HepG2 (cell line): Measurements from ENCODE around the gene AGT. TPM values are rescaled to one million over a fixed set of nuclear protein-coding genes. Genes with fewer than 3 reads are reported as not detected.

Source experiments
- ASH2L ChIP-seq: fragments of 300-600, 200-600 bp; sonication (generic); IDR thresholded peaks from 2 replicates; pipeline ENCODE4 v1.7.0; 2017; ENCODE audit warnings: low read depth, mild to moderate bottlenecking, moderate library complexity, mixed read lengths, low read length; ENCODE audit not compliant: insufficient read length
- CHCHD3 ChIP-seq: sonication (generic); formaldehyde crosslinking; IDR thresholded peaks from 2 replicates; pipeline ENCODE4 v1.8.0; 2022; ENCODE audit warnings: mild to moderate bottlenecking, missing genetic modification reagents, moderate library complexity
- CSRNP2 ChIP-seq: sonication (generic); formaldehyde crosslinking; conservative IDR thresholded peaks from 2 replicates; pipeline ENCODE4 v1.8.0; 2022; ENCODE audit warnings: low read depth, missing genetic modification reagents
- EHMT2 ChIP-seq: fragments of 200-600 bp; sonication (generic); IDR thresholded peaks from 2 replicates; pipeline ENCODE4 v1.7.0; 2017; ENCODE audit warnings: antibody characterized with exemption, low read depth, low read length, borderline replicate concordance
- FOXK1 ChIP-seq: sonication (generic); formaldehyde crosslinking; IDR thresholded peaks from 2 replicates; pipeline ENCODE4 v1.4.0; 2020; ENCODE audit warnings: low read depth, missing genetic modification reagents, borderline replicate concordance
- HNRNPUL1 ChIP-seq: fragments of 200-400 bp; formaldehyde crosslinking; IDR thresholded peaks from 2 replicates; pipeline ENCODE4 v1.6.1; 2017; ENCODE audit warnings: low read depth, mild to moderate bottlenecking, low read length, moderate library complexity
- IKZF1 ChIP-seq: fragments of 450-650 bp; IDR thresholded peaks from 2 replicates; pipeline ENCODE4 v1.7.1; 2016
- IKZF4 ChIP-seq: sonication (generic); formaldehyde crosslinking; IDR thresholded peaks from 2 replicates; pipeline ENCODE4 v1.5.1; 2020; ENCODE audit warnings: borderline replicate concordance, mild to moderate bottlenecking, low read depth, missing genetic modification reagents; ENCODE audit errors: not compliant biosample characterization
- MAFF ChIP-seq: IDR thresholded peaks from 2 replicates; pipeline ENCODE4 v1.6.1; 2011; ENCODE audit warnings: low read depth, low read length, improper control_type of control experiment
- SIX1 ChIP-seq: sonication (generic); formaldehyde crosslinking; IDR thresholded peaks from 2 replicates; pipeline ENCODE4 v1.4.0; 2020; ENCODE audit warnings: missing genetic modification reagents, borderline replicate concordance
- SNAI1 ChIP-seq: sonication (generic); formaldehyde crosslinking; IDR thresholded peaks from 2 replicates; pipeline ENCODE4 v1.5.0; 2020; ENCODE audit warnings: mild to moderate bottlenecking, missing genetic modification reagents, borderline replicate concordance
- TBL1XR1 ChIP-seq: fragments of 150-350 bp; IDR thresholded peaks from 2 replicates; pipeline ENCODE4 v1.6.1; 2014; ENCODE audit warnings: borderline replicate concordance, low read length; ENCODE audit not compliant: partially characterized antibody
- THRA ChIP-seq: sonication (generic); formaldehyde crosslinking; IDR thresholded peaks from 2 replicates; pipeline ENCODE4 v1.4.0; 2020; ENCODE audit warnings: missing genetic modification reagents, borderline replicate concordance
- ZBTB39 ChIP-seq: sonication (generic); formaldehyde crosslinking; IDR thresholded peaks from 2 replicates; pipeline ENCODE4 v1.5.0; 2020; ENCODE audit warnings: missing genetic modification reagents
- ZFP36L1 ChIP-seq: sonication (generic); formaldehyde crosslinking; IDR thresholded peaks from 2 replicates; pipeline ENCODE4 v1.8.0; 2022; ENCODE audit warnings: mild to moderate bottlenecking, missing genetic modification reagents, moderate library complexity
- ZMAT3 ChIP-seq: sonication (generic); formaldehyde crosslinking; conservative IDR thresholded peaks from 2 replicates; pipeline ENCODE4 v1.7.0; 2021; ENCODE audit warnings: missing genetic modification reagents
- ZNF280D ChIP-seq: sonication (generic); formaldehyde crosslinking; IDR thresholded peaks from 2 replicates; pipeline ENCODE4 v1.5.1; 2020; ENCODE audit warnings: mild to moderate bottlenecking, missing genetic modification reagents
- ZNF337 ChIP-seq: sonication (generic); formaldehyde crosslinking; IDR thresholded peaks from 2 replicates; pipeline ENCODE4 v1.5.1; 2020; ENCODE audit warnings: missing genetic modification reagents, low read depth, mild to moderate bottlenecking, borderline replicate concordance
- polyA plus RNA-seq, 8 experiments: library from polyadenylated mRNA; depleted of rRNA in 3 of 8; stranded (reverse) in 7 of 8; unstranded in 1 of 8; fragments of >200 nt; fragmentation: Illumina TruSeq in 4 of 8; extraction: Trizol in 4 of 8; gene quantifications; 2 replicates each; pipeline versions ENCODE4 v1.2.1 to v1.2.3, GENCODE V29; 2011 to 2016; ENCODE audit warnings: low read depth in 4 of 8, missing spikeins in 1 of 8, mixed read lengths in 1 of 8; ENCODE audit not compliant: insufficient read depth in 1 of 8
- total RNA-seq, 5 experiments: library from RNA; depleted of rRNA; stranded (reverse); fragments of >200 nt; fragmentation: Illumina TruSeq; extraction: Trizol; gene quantifications; 2 replicates each; pipeline ENCODE4 v1.2.3, GENCODE V29; 2016; ENCODE audit warnings: low read depth in 1 of 5

AGT gene
- total and polyA plus RNA-seq, 2 of the 13 experiments (the other 11 are each of a cell fraction or from before 2014, with no cell fraction given): 892 to 2,071 TPM

- TF ChIP-seq CSRNP2 (CRISPR knock-in tag) (peak; percentile 76; the same call in 1 of the 2 replicates), FOXK1 (CRISPR knock-in tag) (peak; percentile 90; the same call in 1 of the 2 replicates), HNRNPUL1 (no peak), THRA (peak; percentile 93), ZBTB39 (CRISPR knock-in tag) (peak; percentile 81; the same call in 1 of the 2 replicates), ASH2L (peak; percentile 74), ZNF337 (CRISPR knock-in tag) (0 out of 2 replicates have a peak, but pooled peaks have one; percentile 77), CHCHD3 (CRISPR knock-in tag) (no peak), MAFF (no peak), ZMAT3 (CRISPR knock-in tag) (0 out of 2 replicates have a peak, but pooled peaks have one; percentile 20), IKZF1 (no peak), IKZF4 (CRISPR knock-in tag) (no peak), TBL1XR1 (peak; percentile 64), ZNF280D (CRISPR knock-in tag) (peak; percentile 96), EHMT2 (peak; percentile 65), ZFP36L1 (CRISPR knock-in tag) (peak; percentile 96), SIX1 (CRISPR knock-in tag) (peak; percentile 55; the same call in 1 of the 2 replicates), SNAI1 (CRISPR knock-in tag) (no peak)
These were observed 5.0 kb downstream of the AGT start (continued) for GRCh38 chr1:230708631-230709580.
